Forelimb muscle (tissue), 1 donor: ENCODE data around the gene CACNA1C. TPM values are rescaled to one million over a fixed set of nuclear protein-coding genes. Genes with fewer than 3 reads are reported as not detected.

Experiments
- DNase-seq: peaks from one replicate; pipeline ENCODE4 v3.0.0-alpha.2; 2013; ENCODE audit warnings: low read depth
- polyA plus RNA-seq: library from polyadenylated mRNA; unstranded; fragments of 120-200 nt; gene quantifications from one replicate; pipeline ENCODE4 v1.2.1, GENCODE V29; 2013; ENCODE audit not compliant: insufficient read length

CACNA1C gene
- polyA plus RNA-seq, 1 donor: 3.2 TPM

DNA sequence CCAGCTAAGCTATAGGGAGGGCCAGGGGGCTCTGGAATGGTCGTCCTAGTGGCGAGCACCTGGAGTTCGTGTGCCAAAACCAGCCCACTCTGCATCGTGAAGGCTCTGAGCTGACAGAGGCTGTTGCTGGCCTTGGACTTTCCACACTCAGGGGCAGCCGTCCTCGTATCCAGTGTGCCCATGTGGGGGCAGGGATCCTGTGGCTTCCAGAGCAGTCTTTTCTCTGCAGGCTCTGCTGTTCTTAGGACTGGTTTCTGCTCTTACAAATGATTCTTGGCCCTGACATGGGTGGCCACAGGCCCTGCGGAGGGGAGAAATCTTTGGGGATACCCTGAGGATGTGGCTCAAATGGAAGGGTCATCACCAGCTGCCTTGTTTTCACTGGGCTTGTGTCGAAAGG lies 564.6 kb downstream of the CACNA1C start:
- DNase-seq: no peak

DNA sequence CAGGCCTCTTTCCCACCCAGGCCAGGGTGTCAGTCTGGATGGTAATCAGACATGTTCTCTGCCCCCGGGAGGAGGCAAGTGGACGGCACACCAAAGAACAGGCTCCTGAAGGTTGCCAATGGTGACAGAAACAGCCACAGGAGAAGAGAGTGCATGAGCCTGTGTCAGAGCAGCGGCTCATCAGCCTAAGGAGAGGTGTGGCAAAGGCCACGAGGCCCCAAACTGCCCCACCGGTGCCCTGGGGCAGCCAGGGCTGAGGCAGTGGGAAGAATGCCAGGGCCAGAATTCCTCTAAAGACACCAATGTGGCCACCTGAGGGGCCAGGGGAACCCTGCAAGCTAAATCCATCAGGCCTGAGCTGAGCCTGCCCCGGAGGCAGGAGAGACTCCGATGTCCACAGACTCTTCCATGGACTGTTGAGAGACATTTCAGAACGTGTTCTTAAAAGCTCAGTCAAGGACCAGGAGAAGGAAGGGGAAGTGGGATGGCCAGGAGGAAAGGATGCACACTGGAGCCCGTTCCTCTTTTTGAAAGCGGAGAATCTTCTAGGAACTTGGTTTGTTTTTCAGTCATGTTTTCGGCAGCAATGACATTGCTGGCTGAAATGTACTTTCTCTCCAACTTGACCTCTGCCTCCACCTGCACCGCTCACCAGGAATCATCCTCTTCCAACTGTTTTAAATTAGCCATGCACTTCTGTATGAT lies 565.7 kb downstream of the CACNA1C start:
- no peak for DNase-seq

DNA sequence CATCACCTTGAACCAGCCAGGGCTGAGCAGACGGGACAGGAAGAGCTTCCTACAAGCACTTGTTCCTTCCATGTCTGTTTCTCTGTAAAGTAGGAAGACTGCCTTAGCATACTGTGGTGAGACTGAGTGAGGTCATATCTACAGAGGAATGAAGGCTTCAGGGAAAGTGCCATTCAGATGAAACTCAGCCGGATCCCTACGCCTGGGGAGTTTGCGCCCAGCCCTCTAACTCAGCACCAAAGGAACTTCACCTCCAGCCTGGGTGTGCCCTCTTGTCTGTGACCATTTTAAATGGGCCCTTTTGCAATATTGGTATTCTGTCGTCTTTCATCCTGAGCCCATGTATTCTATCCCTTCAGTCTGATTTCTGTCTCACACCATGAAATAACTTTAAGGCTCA lies 566.3 kb downstream of the CACNA1C start:
- no peak for DNase-seq

DNA sequence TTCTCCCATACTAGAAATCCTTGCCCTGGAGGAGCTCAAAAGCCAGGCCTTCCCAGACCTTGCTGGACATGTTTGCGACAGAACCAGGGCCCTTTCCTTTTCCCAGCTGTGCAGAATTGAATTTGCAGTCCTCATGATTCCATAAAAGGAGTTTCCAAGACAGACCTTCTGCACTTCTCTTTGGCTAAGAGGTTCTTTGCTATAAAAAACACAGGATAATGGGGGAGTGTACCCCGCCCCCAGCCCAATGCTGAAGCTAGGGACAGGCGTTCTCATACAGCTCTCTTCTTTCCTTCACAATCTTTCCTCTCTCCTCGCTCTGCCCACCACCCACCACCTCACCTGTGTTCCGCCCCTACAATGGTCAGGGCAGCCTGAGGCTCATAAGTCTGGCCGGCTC lies 569.7 kb downstream of the CACNA1C start:
- no peak for DNase-seq

DNA sequence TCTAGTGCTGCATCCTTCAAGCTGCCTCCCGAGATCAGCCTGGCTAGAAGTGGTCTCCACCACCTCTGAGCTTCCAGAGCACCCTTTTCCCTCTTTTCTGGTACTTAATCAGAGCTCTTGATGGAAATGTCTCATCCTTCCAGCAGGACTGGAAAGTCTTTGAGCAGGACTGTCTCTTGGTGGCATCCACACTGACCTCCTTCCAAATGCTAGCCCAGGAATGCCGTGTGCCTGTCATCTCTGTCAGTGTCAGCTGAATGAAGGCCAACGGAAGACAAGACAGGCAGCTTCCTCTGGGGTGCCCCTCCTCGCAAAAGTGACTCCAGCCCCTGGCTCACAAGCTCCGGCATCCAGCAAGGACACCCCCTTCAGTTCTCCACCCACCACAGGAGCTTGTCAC lies 570.7 kb downstream of the CACNA1C start:
- DNase-seq: no peak

DNA sequence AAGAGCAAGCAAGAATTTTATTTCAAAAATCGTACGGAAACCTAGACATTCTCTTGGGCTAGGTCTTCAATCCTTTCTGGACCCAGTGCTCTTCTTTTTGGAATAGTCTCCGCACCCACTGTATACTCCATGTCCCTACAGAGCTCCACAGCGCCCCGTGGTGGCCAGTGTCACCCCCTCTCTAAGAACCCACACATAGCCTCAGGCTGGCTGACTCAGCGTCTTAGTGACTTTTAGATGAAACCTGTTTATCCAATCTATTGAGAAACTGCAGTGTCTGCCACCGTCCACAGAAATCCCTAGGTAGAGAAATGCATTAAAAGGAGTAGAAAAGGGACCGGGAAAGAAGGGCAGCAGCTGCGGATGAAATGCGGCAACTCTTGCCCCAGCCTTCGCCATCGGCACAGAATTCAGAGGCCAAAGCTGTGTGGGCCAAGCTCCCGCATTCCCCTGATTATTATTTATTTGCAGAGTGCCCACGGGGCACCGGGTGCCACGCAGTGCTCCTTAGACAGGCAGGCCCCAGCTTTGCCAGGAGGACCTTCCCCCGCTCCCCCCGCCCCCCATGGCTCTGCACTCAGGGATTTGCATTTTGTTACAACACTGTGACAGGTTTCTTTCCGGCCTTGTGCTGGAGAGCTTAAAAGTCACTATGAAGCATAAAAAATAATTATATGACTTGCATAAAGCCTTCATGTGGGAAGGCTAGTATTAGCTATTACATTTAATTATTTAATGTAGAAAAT lies 571.9 kb downstream of the CACNA1C start:
- DNase-seq: no peak

DNA sequence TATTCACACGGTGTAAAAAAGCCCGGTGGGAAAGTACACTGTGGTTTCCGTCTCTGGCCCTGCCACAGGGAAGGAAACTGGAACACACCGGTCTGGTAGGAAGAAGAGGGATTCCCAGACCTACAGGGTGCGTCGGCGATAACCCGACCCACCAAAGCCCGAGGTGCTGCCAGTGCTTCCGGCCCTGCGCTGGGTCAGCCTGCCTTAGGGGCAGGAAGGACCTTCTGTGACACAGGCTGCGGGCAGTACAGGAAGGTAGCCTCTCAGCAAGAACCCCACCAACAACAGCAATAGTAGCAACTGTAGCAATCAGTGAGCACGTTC lies 572.5 kb downstream of the CACNA1C start:
- no peak for DNase-seq

DNA sequence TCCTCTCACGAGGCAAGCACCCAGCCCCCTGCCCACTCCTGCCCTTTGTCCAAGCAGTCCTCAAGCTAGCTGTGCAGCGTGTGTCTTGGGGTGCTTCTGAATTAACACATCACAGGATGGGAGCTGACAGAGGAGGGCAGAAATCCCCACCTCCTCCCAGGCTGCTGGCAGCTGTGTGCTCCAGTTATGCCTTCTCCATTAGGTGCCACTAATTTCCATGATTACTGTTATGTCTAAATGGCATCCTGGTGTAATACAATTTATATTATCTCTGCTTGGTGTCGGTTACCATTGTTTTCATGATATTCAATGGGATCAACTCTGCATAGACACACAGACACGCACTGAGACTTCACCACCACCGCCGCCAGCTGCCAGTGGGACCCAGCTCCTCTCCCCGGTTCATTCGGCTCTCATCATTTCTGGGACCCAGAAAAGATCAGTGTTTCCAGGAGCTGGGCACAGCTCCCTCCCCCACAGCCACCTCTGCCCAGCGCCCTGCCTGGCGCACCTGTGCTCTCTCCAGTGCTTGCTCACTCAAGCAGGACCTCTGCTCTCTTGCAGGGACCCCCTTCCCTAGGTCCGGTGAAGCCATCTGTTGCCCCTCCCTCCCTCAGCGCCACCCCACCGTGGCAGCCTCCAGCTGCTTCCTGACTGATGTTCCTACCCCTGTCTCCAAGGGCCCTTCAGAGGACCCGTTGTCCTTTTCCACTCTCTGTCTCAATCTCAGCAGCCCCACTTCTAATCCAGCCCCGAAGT lies 574.5 kb downstream of the CACNA1C start:
- no peak for DNase-seq

DNA sequence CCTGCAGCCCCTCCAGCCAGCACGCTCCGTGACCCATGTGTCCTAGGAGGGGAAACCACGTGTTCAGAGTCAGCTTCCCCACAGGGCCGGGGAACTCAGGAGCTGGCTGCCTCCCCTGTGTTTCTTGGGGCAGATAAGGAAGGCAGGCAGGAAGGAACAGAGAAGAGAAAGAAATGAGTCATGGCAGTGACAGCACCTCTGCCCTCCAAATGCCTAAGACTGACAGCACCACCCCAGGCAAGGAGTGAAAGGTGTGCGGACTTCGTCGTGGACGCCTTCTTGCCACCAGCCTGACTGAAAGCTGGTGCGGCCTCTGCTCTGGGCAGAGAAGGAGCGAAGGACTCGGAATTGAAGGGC lies 575.0 kb downstream of the CACNA1C start:
- DNase-seq: no peak

DNA sequence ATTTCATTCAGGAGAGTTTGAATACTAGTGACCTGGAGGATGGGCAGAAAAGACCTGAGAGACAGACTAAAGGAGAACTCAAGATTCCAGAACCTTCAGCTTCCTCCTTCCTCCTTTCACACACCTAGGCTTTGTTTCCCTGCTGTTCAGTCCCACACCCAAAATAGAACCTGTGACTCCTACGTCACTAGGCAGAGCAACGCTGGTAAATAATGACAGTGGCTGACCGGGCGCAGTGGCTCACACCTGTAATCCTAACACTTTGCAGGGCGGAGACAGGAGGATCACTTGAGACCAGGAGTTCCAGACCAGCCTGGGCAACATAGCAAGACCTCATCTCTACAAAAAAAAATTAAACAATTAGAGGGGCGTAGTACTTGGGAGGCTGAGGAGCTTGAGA lies 575.6 kb downstream of the CACNA1C start:
- no peak for DNase-seq

DNA sequence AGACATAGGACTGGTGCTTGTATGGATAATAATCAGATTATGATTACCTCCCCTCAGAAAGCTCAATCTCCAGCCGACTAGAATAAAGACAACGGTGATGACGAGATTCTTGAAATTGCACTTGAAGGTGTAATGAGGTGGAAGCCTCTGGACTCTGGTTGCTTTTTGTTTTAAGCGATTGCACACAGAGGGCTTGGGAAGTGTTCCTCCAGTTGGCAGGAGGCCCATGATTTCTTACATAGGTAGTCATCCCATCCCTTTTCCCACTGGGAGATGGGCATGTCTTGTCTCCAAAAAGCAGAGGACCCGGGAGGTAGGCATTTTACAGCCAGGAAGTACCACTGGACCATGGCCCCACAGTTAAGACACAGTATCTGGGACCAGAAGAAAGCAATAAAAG lies 576.3 kb downstream of the CACNA1C start:
- DNase-seq: no peak

DNA sequence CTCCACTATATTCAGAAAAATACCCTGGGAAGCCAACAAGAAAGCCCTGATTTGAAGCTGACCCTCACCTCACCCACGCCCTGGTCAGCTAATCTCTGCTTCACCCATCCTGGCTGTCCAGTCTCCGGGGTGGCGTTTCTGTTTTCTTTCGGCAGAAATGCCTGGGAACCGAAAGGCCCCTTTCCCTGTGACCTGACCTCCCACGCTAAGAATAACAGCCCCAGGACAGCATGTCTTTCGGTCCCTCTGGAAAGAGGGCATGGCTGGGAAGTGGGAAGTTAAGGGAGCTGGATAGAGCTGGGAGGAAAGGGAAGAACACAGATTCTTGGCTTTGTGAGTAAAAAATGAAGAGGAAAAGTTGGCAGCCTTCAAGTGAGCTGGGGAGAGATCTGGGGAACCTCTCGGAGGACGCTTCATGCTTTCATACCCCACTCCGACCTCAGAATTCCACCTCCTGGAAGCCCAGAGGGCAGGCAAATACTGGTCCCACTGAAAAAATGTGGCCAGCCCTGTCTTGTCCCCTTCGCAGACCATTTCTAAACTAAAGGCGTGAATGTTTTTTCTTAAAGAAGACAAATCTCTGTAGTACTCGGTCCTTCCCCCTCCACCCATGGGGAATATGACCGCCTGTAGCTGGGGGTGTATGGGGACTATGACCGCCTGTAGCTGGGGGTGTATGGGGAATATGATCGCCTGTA lies 579.0 kb downstream of the CACNA1C start:
- DNase-seq: no peak

DNA sequence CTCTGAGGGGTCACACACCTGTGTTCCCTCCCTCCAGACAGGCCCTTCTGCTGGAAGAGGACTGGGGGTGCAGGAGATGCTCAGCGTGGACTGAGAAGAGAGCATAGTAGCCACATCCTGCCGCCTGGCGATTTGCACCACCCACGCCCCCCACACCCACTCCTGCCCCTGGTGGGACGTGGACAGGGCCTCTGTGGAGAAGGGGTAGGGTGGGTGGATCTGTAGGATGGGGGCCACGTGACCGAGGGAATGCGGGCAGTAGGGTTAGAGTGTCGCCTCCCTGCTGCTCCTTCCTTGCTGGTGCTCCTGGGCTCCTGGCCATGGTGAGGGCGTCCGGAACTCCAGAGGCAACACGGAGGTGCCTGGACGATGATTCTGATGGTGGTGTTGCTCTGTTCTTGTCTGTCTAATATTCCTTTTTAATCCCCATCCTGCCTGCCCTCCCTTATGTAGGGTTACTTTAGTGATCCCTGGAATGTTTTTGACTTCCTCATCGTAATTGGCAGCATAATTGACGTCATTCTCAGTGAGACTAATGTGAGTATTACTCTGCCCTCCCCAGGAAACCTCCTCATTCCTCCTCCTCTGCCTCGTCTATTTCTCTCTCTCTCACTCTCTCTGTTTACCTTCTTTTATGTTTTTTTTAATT lies 580.5 kb downstream of the CACNA1C start:
- no peak for DNase-seq

DNA sequence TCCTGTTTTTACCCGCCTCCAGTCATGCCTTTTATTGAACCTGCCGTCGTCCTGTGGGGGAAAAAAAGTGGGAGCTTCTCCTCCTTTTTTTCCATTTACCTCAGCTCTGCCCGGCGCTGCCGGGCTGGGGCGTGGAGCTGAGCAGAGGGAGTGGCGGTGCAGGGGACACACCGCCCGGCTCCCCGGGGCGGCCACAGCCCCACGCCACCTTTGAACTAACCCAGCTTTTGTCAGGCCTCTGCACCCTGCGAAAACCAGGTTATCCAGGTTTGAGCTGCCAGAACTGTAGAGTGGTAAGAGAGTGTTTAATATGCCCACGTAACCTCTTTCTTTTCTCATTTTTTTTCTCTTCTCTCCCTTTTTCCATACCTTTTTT lies 581.0 kb downstream of the CACNA1C start:
- DNase-seq: no peak

DNA sequence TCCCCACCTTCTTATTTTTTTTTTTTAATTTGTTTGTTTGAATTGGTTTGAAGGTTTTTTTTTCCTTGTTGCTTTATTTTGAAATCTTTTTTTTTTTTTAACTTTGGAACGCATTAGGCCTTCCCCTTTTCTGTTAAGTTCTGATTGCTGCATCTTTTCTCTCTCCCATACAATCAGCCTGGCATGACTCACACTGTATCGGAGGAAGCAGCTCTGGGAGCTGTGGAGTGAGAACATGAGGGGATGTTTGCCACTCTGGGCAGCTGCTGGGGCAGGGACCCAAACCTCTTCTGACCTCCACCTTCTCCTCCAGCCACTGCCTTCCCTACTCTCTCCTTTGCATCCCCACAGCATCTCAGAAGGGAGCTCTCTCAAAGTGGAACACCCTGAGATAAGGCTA lies 581.7 kb downstream of the CACNA1C start:
- no peak for DNase-seq

DNA sequence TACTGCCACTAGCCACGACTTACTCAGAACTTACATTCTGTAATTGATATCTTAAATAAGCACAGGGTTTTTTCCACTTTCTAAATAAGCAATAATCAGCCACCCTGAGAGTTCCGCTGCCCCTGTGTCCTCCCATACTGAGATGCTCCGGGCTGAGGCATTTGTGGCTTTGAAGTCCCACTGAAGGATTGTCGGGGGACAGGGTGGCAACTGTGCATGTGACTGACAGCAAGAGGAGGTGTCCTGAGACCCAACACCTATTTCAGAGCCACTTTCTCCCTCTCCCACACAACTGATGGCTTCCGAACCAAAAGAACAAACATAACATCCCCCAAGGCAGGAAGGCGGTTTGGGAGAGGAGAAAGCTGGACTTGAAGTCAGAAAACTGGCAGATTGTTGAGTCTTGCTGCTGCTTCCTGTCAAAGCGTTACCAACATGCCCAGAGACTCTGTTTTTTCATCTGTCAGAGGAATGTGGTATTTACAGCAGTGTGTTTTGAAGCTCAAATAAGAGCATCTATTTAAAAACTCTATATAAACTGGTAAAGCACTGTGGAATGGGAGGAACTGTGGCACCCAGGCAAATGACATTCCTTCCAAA lies 584.1 kb downstream of the CACNA1C start:
- DNase-seq: no peak

DNA sequence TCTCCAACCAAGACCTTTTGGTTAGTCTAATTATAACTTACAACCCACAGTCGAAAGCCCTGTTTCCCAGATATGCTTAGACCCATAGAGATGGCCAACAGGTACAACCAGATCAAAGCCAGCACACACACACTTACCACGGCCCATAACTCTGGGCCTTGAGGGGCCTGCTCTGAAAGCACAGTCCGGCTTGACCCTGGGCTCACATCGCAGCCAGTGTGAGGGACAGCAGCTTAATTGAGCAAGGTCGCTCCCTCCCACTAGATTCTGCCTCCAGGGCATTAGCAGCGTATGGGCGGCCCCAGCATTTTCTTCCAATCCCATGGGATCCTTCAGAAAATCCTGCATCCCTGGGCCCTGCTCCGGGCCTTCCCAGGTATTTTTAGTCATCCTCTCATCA lies 584.6 kb downstream of the CACNA1C start:
- DNase-seq: no peak

DNA sequence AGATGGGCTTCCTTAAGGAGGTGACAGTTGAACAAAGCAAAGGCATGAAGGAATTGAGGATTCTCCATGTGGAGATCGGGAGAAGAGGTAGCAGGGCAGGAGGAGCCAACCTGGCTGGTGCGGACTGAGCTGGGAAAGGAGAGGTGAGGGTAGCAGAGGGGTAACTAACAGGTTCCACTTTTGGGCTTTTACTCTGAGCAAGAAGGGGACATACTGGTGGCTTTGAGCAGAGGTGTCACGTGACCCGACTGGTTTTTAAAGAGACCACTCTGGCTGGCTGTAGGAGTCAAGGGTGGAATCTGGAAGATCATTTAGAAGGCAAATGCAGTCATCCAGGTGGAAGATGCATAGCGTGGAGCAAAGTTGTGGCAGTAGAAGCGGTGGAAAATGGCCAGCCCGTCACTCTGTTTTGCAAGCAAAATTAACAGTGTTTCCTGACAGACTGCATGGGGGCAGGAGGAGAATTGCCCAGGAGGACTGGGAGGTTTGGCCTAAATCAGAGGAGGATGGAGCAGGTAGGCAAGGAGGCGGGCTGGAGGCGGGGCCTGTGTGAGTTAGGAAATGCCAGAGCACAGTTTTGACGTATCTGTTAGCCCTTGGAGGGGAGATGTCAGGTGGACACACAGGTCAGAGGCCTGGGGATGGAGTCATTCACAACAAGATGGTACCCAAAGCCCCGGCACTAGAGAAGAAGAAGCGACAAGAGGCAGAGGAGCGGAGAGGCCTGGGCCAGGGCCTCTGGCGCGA lies 585.7 kb downstream of the CACNA1C start:
- no peak for DNase-seq

DNA sequence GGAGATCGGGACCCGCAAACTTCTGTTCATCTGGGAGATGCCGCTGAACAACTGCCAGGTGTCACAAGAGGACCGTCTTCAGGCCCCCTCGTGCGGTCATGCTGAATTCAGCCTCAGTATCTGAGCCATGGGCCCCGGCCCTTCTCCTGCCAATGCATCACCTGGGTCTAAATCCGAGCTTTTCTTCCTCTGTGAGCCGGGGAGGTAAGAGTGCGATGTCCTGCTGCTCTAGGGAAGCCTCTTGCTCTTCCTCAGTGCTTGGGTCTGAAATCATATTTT lies 586.2 kb downstream of the CACNA1C start:
- no peak for DNase-seq

DNA sequence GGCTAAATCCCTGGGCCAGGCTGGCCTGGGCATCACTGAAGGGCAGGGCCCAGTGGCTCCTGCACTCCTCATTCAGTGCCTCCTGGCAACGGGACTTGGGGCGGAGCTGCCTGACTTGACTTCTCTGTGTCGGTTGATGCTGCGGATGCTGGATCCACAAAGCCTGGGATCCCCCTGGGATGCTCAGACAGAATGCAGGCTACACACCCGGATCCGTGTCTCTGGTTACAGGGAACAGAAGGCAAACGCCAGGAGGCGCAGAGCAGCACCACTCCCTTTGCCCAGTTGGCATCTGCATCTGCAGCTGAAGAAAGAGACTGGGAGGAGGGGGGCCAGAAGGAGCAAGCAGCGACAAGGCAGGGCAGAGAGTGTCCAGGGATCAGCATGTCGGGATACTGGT lies 587.5 kb downstream of the CACNA1C start:
- DNase-seq: no peak

DNA sequence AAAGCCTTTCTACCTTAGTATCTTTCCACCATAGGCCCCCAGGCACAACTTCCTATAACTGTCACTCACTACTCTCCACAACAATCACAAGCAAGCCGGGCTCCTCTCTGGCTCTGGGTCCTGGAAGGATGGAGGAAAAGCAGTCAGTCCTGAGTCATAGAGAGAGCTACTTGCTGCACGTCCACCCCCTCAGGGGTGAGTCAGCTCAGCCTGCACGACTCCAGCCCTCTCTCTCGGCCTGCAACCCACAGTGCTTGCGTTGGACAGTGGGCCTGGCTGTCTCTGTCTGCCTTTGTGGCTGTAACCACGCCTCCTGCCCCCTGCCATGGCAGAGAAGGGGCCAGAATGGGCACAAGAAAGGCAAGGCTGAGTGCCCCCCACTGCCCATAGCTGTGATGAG lies 587.9 kb downstream of the CACNA1C start:
- no peak for DNase-seq
